ENCODE data around the gene MIX23.

GRCh38 chr3:122312826-122313225 lies 70.2 kb downstream of the MIX23 start:
- TF ChIP-seq CTCF (IDR thresholded peaks at IDR 0.05) (no peak), POLR2A (IDR thresholded peaks at IDR 0.05) (no peak)

All from body of pancreas (tissue), 4 donors.